HT1080 (cell line): Measurements from ENCODE around the gene CEACAM1. TPM values are rescaled to one million over a fixed set of nuclear protein-coding genes. Genes with fewer than 3 reads are reported as not detected.
"Not testable (repeated sequence)": the region's sequence is repeated elsewhere in the genome, so short reads cannot be mapped to it uniquely, and the experiment has no call there.

Source experiments
- DNase-seq: peaks from one replicate; pipeline ENCODE4 v3.0.0-alpha.2; 2015; ENCODE audit warnings: low read depth
- total RNA-seq: library from RNA; depleted of rRNA; stranded (reverse); fragments of >200 nt; shearing (Covaris generic); gene quantifications from 2 replicates; pipeline ENCODE4 v1.2.3, GENCODE V29; 2014

The CEACAM1 gene
- total RNA-seq, 1 experiment from 2014 or later, result not detected

DNA sequence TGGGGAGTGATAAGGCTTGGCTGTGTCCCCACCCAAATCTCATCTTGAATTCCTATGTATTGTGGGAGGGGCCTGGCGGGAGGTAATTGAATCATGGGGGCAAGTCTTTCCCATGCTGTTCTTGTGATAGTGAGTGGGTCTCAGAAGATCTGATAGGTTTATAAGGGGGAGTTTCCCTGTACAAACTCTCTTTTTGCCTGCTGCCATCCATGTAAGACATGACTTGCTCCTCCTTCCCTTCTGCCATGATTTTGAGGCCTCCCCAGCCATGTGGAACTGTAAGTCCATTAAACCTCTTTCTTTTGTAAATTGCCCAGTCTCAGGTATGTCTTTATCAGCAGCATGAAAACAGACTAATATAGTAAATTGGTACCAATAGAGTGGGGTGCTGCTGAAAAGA, 20.8 kb upstream of the CEACAM1 start:
- not testable (repeated sequence) for DNase-seq

DNA sequence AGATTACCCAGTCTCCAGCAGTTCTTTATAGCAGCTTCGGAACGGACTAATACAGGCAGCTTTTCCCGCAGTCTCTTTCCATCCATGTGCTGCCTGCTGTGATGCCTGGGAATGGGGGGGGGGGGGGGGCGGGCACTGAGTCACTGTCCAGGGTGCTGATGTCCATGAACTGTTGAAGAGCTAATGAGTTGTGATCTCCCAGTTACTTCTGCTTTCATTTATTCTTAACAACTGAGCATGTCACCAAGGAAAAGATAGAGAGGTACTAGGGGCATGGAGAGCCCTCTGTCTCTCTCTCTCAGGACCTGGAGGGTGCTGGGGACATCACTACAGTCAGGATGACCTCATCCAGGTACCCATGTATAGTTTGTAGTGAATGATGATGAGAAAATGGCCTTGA, 20.3 kb upstream of the CEACAM1 start:
- no peak for DNase-seq

DNA sequence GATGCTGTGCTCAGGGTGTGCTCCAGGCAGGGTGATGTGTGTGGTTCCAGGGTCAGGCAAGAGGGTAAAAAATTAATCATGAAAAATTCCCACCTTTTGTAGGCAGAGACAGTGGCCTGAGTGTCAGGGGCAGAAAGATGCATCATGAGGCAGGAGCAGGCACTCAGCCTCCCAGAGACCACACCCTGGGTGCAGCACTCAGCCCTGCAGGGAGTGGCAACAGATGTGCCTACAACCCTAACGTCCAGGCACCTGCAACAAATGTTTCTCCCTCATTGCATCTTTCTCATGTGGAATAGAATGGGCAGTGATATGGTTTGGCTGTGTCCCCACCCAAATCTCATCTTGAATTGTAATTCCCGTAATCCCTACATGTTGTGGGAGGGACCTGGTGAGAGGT, 19.6 kb upstream of the CEACAM1 start:
- no peak for DNase-seq

DNA sequence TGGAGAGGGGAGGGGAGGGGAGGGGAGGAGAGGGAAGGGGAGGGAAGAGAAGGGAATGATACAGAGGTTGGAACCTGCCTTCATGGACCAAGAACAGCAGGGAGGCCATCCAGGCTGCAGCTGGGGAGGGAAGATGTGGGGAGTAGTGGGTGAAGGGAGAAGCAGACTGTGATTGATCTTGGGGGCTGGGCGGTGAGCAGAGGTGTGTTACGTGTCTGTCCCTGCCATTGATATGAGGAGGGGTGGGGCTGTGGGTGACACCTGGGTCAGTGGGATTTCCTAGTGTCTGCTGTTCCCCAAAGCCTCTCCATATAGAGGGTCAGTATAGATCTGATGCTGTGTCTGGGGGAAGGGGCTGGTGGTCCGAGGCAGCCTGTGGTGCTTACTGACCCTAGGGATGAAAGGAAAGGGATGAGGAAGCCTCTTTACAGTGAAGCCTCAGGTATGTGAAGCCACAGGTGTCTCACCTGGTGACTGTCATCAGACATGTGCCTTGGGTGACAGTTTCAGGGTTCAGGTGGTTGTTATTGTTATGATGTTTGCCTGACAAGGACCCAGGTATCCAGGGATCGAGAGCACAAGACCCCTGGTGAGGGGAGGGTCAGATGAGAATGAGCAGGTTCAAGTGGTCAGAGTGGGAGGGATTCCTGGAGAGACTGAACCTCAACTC, 18.7 kb upstream of the CEACAM1 start:
- DNase-seq, result no peak

DNA sequence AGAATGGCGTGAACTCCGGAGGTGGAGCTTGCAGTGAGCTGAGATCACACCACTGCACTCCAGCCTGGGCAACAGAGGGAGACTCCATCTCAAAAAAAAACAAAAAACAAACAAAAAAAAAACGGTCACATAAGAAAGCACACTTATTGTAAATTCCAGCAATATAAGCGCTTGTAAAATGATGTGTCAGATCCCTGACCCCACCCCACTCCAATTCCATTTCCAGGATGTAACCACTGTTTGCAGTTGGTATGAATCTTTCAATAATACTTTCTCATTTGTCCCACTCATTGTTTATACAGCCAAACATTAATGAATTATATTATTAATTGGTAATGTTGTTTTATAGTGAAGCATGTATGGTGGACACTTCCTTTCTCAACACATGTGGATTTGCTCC, 15.9 kb upstream of the CEACAM1 start:
- DNase-seq, result no peak

DNA sequence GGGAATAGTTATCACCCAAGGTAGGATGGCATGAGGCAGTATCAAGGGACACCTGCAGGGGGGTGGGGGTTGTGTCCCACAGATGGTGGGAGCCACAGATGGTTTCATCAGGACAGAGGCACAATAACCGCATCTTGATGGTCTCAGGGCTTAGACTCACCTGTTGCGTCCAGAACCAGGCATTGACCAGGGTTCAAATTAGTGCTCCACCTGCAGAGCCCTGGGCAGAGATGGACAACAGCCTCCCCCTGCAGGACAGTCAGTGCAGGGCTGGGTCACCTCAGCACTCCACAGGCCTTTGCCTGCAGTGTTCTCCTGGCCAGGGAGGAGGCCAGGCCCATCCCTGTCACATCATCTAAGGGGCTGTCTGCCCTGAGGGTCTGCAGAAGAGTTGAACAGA, 14.5 kb upstream of the CEACAM1 start:
- DNase-seq, result no peak

DNA sequence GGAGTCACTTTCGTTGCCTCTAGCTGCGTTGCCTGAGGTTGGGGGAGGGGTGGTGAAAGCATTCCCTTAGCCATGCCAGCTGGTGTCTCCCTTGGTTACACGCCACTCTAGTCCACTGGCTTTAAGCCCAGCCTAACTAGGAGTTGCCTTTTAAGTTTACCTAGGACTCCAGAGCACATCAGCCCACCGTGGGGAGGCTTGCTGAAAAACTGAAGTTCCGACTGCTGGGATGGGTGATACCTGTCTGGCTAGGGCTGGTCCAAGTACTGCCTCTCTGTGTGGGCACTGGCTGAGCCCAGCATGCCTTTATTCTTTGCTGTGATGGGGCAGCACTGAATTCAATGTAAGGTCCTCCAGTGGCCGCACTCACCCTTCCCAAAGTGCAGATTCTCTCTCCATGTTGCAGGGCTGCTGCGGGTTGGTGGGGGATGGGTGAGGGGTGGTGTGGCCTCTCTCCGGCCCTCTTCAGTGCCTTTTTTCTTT, 11.8 kb upstream of the CEACAM1 start:
- no peak for DNase-seq

DNA sequence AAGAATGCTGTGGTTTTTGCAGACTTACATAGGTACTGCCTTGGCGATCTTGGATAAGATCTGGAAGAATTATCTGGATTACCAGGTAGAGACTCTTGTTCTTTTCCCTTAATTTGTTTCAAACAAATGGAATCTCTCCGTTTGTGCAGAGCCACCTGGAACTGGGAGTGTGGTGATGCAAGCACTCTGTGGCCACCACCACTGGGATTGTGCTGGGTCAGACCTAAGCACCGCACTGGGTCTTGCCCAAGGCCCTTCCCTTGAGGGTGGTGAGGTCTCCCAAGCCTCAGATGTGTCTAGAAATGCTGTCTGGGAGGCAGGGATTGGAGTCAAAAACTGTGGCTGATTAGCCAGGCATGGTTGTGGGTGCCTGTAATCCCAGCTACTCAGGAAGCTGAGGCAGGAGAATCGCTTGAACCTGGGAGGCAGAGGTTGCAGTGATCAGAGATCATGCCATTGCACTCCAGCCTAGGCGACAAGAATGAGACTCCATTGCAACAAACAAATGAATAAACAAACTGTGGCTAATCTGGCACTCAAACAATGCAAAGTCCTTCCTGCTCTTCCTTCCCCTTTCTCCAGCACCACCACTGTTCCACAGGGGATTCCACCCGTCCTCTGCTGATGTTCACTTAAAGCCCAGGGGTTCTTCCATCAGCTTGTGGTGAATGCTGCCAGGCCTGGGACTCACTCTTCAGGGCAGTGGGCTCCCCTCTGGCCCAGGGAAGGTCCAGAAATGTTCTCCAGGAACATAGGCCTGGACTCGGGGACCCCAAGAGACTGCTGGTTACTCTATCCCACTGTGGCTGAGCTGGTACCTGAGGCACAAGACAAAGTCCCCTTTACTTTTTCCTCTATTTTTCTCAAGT, 10.8 kb upstream of the CEACAM1 start:
- no peak for DNase-seq

DNA sequence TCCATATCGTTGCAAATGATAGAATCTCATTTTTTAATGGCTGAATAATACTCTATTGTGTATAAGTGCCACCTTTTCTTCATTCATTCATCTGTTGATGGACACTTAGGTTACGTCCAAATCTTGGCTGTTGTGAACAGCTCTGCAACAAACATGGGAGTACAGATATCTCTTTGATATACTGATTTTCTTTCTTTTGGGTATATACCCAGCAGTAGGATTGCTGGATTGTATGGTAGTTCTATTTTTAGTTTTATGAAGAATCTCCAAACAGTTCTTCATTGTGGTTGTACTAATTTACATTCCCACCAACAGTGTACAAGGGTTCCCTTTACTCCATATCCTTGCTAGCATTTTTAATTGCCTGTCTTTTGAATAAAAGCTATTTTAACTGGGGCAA, 7.0 kb upstream of the CEACAM1 start:
- not testable (repeated sequence) for DNase-seq

DNA sequence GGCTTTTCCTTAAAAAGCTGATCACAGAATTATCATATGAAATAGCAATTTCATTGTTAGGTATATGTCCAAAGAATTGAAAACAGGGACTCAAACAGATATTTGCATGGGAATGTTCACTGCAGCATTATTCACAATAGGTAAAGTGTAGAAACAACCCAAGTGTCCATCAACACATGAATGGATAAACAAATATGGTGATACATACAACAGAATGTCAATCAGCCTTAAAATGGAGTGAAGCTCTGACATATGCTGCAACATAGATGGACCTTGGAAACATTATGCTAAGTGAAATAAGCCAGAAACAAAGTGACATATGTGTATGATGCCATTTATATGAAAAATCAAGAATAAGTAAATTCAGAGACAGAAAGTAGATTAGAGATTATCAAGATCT, 6.1 kb upstream of the CEACAM1 start:
- no peak for DNase-seq

DNA sequence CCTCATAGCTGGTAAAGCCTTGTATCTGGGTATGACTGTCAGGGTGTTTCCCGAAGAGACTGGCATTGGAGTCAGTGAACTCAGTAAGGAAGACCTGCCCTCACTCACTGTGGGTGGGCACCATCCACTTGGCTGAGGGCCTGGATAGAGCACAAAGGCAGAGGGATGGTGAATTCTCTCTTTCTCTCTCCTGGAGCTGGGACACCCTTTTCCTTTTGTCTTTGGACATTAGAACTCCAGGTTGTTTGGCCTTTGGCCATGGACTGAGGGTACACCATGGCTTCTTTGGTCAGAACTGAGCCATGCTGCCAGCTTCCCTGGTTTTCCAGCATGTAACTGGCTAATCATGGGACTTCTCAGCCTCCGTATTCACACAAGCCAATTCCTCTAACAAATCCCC, 4.6 kb upstream of the CEACAM1 start:
- no peak for DNase-seq

DNA sequence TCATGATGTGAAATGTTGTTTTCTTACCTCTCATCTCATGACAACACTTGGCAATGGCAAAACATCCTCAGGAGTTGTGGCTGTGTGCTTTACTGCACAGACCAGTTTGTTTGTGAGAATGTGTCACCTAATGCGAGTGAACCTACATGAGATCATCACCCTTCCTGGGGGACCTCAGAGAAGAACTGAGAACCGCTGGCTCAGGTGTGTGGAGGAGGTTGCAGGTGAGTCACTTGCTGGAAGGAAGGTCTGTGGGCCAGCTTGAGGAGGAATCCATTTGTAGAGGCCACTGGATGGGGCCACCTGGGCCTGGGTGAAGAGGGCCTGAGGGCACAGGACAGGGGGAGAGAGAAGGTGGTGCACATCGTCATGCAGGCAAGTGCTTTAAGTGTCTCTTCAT, 3.0 kb upstream of the CEACAM1 start:
- DNase-seq, result no peak

DNA sequence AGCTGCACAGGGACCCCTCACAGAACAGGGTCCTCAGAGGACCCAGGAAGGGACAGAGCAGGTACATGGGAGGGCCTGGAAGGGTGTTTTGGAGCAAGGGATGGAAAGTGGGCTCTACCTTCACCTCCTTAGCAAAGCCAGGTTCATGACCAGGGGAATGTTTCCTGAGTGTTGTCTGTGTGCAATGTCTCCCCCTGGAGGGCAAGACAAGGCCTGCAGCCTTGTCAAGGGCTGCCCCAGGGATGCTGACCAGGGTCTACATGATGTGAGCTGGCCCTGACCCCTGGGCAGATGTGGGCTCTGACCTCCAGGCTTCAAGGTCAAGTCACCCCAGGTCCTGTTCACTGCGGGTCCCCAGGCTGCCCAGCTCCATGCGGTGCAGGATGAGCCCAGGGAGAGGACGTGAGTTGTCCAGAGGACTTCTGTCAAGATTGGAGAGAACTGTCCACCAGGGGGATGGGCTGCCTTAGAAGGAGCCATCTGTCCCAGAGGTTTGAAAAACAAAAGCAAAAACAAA, 1.0 kb upstream of the CEACAM1 start:
- peak; percentile 28 for DNase-seq

DNA sequence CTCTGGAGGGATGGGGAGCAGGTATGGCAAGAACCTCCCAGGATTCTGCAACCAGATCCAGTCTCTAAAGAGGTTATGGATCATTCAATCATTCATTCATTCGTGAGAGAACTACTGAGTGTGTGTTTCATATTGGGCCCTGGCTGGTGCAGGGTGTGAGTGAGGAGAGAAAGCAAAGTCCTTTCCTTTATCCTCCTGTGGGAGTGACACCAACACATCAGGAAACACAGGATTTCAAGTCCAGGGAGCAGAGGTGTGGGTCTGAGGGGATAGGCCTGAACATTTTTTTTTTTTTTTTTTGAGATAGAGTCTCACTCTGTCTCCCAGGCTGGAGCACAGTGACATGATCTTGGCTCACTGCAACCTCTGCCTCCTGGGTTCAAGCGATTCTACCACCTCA, 3.3 kb downstream of the CEACAM1 start:
- DNase-seq, result no peak

DNA sequence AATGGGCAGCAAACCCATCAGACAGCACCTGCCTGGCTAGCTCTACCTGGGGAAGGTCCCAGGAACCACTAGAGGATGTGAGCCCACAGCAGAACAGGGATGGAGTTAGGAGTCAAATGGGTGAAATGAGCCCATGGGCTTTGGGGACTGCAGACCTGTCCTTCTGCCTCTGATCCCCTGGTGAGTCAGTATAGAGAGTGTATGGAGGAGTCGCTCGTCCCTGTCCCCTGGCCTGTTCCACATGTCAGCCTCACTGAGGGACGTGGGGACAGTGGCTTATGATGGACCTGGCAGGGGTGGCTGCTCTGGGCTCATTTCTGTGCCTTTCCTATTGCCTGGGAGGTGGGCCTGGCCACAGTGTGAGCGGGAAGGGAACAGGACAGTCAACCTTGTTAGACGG, 4.0 kb downstream of the CEACAM1 start:
- DNase-seq, result no peak

DNA sequence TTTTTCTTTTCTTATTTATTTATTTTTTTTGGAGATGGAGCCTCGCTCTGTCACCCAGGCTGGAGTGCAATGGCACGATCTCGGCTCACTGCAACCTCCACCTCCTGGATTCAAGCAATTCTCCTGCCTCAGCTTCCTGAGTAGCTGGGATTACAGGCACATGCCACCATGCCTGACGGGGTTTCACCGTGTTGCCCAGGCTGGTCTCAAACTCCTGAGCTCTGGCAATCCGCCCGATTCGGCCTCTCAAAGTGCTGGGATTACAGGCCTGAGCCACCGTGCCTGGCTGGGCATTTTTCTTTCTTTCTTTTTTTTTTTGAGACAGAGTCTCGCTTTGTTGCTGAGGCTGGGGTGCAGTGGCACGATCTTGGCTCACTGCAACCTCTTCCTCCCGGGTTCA, 6.0 kb downstream of the CEACAM1 start:
- not testable (repeated sequence) for DNase-seq

DNA sequence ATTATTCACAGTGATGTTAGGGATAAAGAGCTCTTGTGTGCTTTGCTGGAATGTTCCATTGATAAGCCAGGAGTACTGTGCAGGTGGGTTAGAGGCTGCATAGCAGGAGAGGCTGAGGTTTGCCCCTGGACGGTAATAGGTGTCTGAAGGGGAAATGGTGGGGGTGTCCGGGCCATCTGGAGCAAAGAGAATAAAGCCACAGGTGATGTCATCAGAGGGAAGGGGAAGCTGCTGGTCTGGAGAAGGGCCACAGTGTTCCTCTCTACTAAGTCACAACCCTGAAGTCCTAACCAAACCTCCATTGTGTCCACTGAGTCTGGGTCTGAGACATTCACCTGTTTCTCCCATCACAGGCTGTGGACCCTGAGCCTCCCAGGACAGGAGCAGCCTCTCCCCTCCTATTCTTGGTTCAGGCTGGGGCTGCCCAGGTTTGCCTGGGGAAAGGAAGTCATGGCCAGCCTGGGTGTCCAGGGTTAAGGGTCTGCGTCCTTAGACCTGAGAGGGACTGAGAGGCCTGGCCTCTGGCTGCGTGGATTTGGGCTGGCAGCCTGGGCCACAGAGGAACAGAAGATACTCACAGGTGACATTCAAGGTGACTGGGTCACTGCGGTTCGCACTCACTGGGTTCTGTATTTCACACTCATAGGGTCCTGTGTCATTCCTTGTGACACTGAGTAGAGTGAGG, 6.8 kb downstream of the CEACAM1 start:
- no peak for DNase-seq

DNA sequence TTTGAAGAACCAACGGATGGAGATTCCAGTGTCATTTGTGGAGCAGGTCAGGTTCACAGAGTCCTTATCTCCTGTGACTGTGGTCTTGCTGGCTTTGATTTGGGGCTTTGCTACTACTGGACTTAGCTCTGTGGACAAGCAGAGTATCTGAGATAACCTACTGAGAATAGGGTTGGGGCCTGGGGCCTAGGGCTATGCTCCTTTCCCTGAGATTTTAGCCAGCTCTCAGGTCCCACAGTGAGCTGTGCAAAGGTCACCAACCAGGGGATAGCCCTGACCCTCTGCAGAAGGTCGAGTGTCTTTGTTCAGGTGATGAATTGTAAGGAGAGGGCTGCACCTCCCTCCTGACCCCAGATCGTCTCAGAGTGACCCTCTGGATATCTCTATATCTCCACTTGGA, 9.2 kb downstream of the CEACAM1 start:
- no peak for DNase-seq

DNA sequence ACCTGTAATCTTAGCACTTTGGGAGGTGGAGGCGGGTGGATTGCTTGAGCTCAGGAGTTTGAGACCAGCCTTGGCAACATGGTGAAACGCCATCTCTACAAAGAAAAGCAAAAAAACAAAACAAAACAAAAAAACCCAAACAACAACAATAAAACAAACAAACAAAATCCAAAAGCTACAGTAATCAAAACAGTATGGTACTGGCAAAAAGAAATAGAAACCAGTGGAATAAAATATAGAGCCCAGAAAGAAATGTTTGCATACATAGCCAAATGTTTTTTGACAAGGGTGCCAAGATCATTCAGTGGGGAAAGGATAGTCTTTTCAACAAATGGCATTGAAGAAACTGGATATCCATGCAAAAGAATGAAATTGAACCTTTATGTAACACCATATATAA, 11.5 kb downstream of the CEACAM1 start:
- DNase-seq, result no peak

DNA sequence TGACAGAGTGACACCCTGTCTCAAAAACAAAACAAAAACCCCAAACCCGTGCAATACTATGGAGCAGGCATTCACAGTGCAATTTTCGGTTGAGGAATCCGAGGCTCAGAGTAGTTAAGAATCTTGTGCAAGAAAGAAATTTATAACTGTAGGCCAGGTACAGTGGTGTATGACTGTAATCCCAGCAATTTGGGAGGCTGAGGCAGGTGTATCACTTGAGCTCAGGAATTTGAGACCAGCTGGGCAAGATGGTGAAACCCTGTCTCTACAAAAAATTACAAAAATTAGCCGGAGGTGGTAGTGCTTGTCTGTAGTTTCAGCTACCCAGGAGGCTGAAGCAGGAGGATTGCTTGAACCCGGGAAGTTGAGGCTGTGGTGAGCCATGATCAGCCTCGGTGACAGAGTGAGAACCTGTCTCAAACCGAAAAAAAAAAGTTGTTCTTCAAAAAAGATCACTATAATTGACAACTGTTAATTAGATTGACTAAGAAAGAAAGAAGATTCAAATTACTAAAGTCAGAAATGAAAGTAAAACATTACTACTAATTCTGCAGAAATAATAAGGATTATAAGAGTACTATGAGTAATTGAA, 12.9 kb downstream of the CEACAM1 start:
- DNase-seq, result no peak

DNA sequence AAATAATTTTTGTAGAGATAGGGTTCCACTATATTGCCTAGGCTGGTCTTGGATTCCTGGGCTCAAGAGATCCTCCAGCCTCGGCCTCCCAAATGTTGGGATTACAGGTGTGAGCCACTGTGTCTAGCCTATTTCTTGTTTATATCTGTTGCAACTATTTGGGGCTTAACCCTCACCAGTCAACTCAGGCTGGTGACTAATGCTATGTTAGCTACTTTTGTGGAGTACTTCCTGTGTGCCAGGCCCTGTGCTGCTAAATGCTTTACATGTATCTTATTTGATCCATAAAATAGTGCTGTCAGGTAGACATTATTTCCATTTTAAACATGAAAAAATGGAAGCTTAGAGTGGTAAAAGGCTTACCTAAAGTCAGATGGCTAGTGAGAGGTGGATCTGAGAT, 13.8 kb downstream of the CEACAM1 start:
- no peak for DNase-seq
